Mesothelial cell of epicardium (in vitro differentiated cells): ENCODE data around the gene GPANK1. TPM values are rescaled to one million over a fixed set of nuclear protein-coding genes. Genes with fewer than 3 reads are reported as not detected.
A peak's percentile ranks its signal among the peaks of the same experiment; 100 is the strongest.

Source experiments
- DNase-seq, 2 experiments: peaks; one replicate each; pipeline ENCODE4 v3.0.0; 2021; ENCODE audit warnings: low spot score in 2 of 2; ENCODE audit not compliant: unreplicated experiment in 2 of 2
- H3K27ac Mint-ChIP-seq: 2 replicates; pipeline ENCODE4 v1.8.0; 2021; ENCODE audit warnings: mixed read lengths
- H3K27me3 Mint-ChIP-seq: 2 replicates; pipeline ENCODE4 v1.8.0; 2021; ENCODE audit warnings: low read depth, mixed read lengths
- H3K36me3 Mint-ChIP-seq: 2 replicates; pipeline ENCODE4 v1.8.0; 2021; ENCODE audit warnings: mixed read lengths
- H3K4me1 Mint-ChIP-seq: 2 replicates; pipeline ENCODE4 v1.8.0; 2021; ENCODE audit warnings: mixed read lengths
- H3K4me3 Mint-ChIP-seq: 2 replicates; pipeline ENCODE4 v1.8.0; 2021; ENCODE audit warnings: mild to moderate bottlenecking, moderate library complexity, mixed read lengths
- H3K9me3 Mint-ChIP-seq: 2 replicates; pipeline ENCODE4 v1.8.0; 2021; ENCODE audit warnings: mixed read lengths
- total RNA-seq: library from RNA; stranded (reverse); gene quantifications from 3 replicates; pipeline ENCODE4 v1.2.1, GENCODE V29; 2021
- TF ChIP-seq, protein P1 (sequence below): fragments of 200-600 bp; sonication (generic); IDR thresholded peaks from one replicate; pipeline ENCODE4 v1.5.0; 2021; ENCODE audit warnings: antibody characterized with exemption; ENCODE audit not compliant: unreplicated experiment

GPANK1 gene
- total RNA-seq, 1 donor from 2014 or later, result 14.8 TPM

DNA sequence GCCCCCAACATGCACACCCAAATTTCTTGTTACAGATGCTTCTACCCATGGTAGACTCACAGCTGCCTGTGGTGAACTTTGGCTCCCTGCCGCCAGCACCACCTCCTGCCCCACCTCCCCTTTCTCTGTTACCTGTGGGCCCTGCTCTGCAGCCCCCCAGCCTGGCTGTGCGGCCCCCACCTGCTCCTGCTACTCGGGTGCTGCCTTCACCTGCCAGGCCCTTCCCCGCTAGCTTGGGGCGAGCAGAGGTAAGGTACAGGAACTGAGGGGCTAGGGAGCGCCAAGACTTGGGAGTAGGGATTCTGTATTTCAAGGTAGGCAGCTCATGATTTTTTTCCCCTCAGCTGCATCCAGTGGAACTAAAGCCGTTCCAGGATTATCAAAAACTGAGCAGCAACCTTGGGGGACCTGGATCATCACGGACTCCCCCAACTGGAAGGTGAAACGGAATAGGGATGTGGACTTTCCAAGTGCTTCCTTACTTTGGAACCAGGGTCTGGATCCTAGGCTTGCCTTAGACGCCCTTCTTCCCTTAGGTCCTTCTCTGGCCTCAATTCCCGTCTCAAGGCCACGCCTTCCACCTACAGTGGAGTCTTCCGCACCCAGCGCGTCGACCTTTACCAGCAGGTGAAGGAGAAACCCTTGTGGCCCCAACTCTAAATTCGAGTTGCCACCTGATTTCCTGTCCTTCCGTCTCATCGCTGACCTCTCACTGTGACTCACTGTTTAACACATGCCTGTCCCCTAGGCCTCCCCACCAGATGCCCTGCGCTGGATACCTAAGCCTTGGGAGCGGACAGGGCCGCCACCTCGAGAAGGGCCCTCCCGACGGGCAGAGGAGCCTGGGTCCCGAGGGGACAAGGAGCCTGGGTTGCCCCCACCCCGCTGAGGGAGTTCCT lies 27.9 kb downstream of the GPANK1 start:
- peaks cover 35% of the 10 kb centered on the region for H3K36me3 Mint-ChIP-seq
- DNase-seq, result no peak
- H3K9me3 Mint-ChIP-seq, result no peaks in the 10 kb centered on the region
- no peaks in the 10 kb centered on the region for H3K4me1 Mint-ChIP-seq
- TF ChIP-seq, protein P1, sequence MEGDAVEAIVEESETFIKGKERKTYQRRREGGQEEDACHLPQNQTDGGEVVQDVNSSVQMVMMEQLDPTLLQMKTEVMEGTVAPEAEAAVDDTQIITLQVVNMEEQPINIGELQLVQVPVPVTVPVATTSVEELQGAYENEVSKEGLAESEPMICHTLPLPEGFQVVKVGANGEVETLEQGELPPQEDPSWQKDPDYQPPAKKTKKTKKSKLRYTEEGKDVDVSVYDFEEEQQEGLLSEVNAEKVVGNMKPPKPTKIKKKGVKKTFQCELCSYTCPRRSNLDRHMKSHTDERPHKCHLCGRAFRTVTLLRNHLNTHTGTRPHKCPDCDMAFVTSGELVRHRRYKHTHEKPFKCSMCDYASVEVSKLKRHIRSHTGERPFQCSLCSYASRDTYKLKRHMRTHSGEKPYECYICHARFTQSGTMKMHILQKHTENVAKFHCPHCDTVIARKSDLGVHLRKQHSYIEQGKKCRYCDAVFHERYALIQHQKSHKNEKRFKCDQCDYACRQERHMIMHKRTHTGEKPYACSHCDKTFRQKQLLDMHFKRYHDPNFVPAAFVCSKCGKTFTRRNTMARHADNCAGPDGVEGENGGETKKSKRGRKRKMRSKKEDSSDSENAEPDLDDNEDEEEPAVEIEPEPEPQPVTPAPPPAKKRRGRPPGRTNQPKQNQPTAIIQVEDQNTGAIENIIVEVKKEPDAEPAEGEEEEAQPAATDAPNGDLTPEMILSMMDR, result no peak
- H3K4me3 Mint-ChIP-seq, result no peak overlapping the region
- no peaks in the 10 kb centered on the region for H3K27me3 Mint-ChIP-seq
- peak overlapping the region; percentile 34 for H3K27ac Mint-ChIP-seq

DNA sequence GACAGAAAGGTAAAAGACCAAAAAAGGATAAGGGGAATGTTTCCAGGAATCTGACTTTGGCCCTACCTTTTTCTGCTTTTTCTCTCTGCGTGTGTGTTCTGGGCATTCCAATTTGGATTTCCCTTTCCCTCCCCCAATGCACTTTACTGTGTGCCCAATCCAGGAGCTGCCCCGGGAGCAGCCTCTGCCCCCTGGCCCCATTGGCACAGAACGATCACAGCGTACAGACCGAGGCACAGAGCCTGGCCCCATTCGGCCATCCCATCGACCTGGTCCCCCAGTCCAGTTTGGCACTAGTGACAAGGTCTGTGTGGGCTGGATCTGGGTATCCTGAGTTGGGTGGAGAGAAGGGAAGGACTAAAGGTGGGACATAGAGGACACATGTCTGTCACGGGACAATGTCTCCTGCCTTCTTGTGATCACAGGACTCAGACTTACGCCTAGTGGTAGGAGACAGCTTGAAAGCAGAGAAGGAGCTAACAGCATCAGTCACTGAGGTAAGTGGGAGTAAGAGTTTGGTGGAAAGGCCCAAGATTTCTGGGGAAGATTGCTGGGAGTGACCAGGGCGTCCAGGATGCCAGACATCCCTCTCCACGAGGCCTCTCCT lies 29.7 kb downstream of the GPANK1 start:
- H3K27me3 Mint-ChIP-seq, result no peaks in the 10 kb centered on the region
- TF ChIP-seq, protein P1, result no peak
- peak overlapping the region; percentile 50 for H3K27ac Mint-ChIP-seq
- no peaks in the 10 kb centered on the region for H3K9me3 Mint-ChIP-seq
- DNase-seq, result no peak
- no peaks in the 10 kb centered on the region for H3K4me1 Mint-ChIP-seq
- no peak overlapping the region for H3K4me3 Mint-ChIP-seq
- H3K36me3 Mint-ChIP-seq, result peaks cover 37% of the 10 kb centered on the region

DNA sequence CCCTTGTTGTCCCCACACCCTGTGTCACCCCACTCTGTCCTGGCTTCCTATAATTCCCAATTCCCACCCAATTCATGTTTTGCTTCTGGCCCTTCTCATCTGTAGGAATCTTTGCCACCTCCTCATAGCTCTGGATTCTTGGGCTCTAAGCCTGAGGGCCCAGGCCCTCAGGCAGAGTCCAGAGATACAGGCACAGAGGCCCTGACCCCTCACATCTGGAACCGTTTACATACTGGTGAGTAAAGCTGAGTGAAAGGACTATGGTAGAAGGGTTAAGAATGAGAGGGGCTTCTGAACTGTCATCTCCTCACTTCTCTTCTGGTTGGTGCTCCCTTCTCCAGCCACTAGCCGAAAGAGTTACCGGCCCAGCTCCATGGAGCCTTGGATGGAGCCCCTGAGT lies 30.7 kb downstream of the GPANK1 start:
- TF ChIP-seq, protein P1, result no peak
- Mint-ChIP-seq H3K27me3 (no peaks in the 10 kb centered on the region), H3K4me1 (no peaks in the 10 kb centered on the region), H3K4me3 (no peak overlapping the region), H3K27ac (peak overlapping the region; percentile 48), H3K36me3 (peaks cover 39% of the 10 kb centered on the region), H3K9me3 (no peaks in the 10 kb centered on the region)
- no peak for DNase-seq

DNA sequence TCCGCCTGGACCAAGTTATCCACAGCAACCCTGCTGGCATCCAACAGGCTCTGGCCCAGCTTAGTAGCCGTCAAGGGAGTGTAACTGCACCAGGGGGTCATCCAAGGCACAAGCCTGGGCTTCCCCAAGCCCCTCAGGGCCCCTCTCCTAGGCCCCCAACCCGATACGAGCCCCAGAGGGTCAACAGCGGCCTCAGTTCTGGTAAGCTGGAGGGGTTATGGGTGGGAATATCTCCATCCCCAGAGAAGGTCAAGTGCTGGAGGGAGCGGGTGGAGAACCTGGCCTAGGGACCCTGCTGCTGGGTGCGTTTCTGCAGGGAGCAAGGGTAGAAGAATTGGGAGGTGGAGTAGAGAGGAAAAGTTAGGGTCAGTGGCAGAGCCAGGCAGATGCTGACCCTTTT lies 31.4 kb downstream of the GPANK1 start:
- Mint-ChIP-seq H3K27ac (no peak overlapping the region), H3K9me3 (no peaks in the 10 kb centered on the region)
- TF ChIP-seq, protein P1, result no peak

DNA sequence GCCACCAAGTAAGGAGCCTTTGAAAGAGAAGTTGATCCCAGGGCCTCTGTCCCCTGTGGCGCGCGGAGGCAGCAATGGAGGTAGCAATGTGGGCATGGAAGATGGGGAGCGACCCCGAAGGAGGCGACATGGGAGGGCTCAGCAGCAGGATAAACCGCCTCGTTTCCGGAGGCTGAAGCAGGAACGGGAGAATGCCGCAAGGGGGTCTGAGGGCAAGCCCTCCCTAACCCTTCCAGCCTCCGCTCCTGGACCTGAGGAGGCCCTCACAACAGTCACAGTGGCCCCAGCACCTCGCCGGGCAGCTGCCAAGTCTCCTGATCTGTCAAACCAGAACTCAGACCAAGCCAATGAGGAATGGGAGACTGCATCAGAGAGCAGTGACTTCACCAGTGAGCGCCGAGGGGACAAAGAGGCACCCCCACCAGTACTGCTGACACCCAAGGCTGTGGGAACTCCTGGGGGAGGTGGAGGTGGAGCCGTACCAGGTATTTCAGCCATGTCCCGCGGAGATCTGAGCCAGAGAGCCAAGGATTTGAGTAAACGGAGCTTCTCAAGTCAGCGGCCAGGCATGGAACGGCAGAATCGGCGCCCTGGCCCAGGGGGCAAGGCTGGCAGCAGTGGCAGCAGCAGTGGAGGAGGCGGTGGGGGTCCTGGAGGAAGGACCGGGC lies 32.4 kb downstream of the GPANK1 start:
- H3K27me3 Mint-ChIP-seq, result no peaks in the 10 kb centered on the region
- no peaks in the 10 kb centered on the region for H3K4me1 Mint-ChIP-seq
- no peaks in the 10 kb centered on the region for H3K9me3 Mint-ChIP-seq
- TF ChIP-seq, protein P1, result no peak
- DNase-seq, result no peak
- no peak overlapping the region for H3K4me3 Mint-ChIP-seq
- peaks cover 44% of the 10 kb centered on the region for H3K36me3 Mint-ChIP-seq
- peak overlapping the region; percentile 21 for H3K27ac Mint-ChIP-seq

More for the DNA sequence above, 31.4 kb downstream of the GPANK1 start:
- DNase-seq, result no peak
- H3K36me3 Mint-ChIP-seq, result peaks cover 36% of the 10 kb centered on the region
- no peaks in the 10 kb centered on the region for H3K4me1 Mint-ChIP-seq
- H3K4me3 Mint-ChIP-seq, result no peak overlapping the region
- H3K27me3 Mint-ChIP-seq, result no peaks in the 10 kb centered on the region
